Esophagus muscularis mucosa (tissue), 4 donors: Measurements from ENCODE around the gene PRKAG2.
A peak's percentile ranks its signal among the peaks of the same experiment; 100 is the strongest.

Experiments
- CTCF ChIP-seq, 3 experiments: fragments of 200-600 bp in 2 of 3; fragments of 450-650 bp in 1 of 3; sonication (generic) in 2 of 3; IDR thresholded peaks; one replicate each; pipeline ENCODE4 v1.5.1; 2017 to 2019; ENCODE audit warnings: antibody characterized with exemption in 3 of 3, mild to moderate bottlenecking in 2 of 3, moderate library complexity in 1 of 3
- EP300 ChIP-seq: sonication (generic); formaldehyde crosslinking; IDR thresholded peaks from one replicate; pipeline ENCODE4 v1.6.1; 2017; ENCODE audit warnings: antibody characterized with exemption
- POLR2A ChIP-seq: fragments of 450-650 bp; IDR thresholded peaks from one replicate; pipeline ENCODE4 v1.6.1; 2017; ENCODE audit warnings: antibody characterized with exemption, moderate library complexity, mild to moderate bottlenecking, low read depth
- POLR2AphosphoS5 ChIP-seq, 2 donors: sonication (generic); formaldehyde crosslinking; IDR thresholded peaks; one replicate each; pipeline ENCODE4 v1.6.1; 2017; ENCODE audit warnings: antibody characterized with exemption in 2 of 2

- TF ChIP-seq POLR2AphosphoS5 (IDR thresholded peaks at IDR 0.05) (peak; percentile 72 to 80), POLR2A (no peak), CTCF (IDR thresholded peaks at IDR 0.05) (no peak), EP300 (no peak)
These were observed 181.9 kb downstream of the PRKAG2 start for GRCh38 chr7:151694828-151695580.
